Measurements from ENCODE around the gene LAMTOR4.
"Not testable (repeated sequence)": the region's sequence is repeated elsewhere in the genome, so short reads cannot be mapped to it uniquely, and the experiment has no call there.

LAMTOR4 gene

DNA sequence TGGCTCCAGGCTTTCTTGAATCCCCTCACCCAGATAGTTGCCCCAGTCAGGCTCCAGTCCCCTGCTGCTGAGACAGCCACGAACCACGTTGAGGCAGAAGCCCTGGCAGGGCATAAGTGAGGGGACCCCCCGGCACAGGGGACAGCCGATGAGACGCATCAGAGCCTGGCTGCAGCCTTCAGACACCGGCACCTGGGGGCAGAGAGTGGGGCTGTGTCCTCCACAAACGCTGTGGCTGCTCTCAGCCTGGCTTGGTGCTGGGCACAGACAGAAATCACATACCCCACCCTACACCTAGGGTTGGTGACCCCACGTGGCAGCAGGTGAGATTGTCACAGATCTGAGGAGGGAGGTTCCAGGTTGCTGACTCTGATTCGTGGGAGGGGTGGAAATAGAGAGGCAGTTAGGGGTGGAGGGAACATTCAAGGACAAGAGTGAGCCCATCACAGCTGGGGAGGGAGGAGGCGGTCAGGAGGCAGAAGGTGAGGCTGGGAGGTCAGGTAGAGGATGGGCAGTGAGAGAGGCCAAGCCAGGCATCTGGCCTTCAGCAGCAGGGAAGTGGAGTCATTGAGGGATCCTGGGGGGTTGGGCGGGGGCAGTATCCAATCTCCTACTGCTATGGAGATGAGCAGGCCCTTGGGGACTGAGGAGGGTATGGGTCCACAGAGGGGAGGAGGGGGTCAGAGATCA is 25.2 kb downstream of the LAMTOR4 start:
- DNase-seq = no peak

DNA sequence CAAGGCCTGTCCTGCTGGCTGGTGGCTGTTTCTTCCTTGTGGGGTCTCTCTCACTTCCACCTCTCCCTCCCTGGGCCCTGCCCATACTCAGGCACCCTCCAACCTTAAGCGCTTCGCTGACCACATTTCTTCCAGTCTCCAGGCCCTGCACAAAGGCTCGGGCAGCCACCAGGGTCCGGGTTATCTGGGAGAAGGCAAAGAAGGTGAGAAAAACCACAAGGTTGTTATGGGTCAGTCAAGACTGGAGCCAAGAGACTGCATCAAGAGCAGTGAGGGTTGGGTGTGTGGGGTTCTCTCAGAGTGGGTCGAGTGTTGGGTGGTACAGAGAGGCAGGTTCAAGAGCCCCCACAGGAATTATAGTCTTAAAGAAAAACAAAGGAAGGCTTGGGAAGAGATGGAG is 25.9 kb downstream of the LAMTOR4 start:
- no peak for DNase-seq

DNA sequence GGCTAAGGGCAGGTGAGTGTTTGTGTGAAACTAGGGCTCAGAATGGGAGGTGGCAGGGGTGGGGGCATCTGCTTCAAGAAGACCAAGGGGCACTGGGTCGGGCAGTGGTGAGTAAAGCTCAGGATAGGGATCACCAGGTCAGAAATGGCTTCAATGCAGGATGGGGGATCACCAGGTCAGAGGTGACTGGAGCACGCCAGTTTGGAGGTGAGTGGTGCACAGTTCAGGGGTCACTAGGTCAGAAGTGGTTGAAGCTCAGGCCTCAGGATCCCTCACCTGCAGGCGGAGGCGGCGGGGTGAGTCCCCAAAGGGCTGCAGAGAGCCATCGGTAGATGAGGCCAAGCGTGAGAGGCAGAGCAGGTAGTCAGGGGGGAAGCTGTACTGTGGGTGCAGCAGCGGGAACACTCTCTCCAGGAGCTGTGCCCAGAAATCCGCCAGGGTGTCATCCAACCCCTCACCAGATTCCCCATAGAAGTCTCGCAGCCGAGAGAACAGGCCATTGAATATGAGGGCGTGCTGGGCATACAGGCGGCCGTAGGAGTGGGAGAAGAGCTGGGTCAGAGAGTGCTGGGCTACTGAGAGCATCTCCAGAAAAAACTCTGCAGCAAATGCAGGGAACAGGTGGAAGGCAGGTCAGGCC is 26.7 kb downstream of the LAMTOR4 start:
- DNase-seq = no peak

DNA sequence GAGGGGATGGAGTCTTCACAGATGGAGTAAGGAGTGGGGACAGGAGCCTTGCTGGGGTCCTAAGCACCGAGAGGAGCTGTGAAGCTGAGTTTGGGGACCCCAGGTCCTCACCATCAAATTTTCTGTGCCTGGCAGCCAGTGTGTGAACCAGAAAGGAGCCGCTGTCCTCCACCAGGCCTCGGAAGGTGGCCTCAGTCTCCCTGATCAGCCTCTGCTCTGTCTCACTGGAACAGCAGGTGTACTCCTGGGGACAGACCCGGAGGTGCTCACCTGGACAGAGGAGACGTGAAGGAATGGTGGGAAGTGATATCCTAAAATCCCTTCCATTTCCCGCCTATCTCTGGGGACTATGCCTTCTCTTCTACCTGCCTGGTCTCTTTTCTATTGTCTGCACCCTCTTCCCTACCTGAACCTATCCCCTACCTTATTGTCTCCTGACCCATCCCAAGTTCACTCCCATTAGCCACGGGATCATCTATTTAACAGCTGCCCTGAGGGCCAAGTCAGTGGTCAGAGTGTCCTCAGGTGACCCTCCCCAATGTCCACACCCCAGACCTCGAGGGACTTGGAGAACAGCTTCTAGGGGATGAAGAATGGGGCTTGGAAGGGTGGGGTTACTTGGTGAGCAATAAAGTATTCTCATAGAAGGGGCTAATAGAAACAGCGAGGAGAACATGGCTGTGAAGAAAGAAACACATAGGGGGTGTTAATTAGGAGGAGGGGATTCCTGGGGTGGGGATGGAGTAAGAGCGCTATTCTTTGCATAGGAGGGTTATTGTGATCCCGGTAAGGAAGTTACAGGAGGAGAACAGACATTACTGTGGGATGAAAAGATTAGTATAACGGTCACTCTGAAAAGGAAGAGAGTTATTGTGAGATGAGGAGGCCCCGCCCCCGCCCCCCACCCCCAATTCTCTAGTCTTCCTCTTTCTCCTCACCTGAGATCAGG is 27.7 kb downstream of the LAMTOR4 start:
- DNase-seq = no peak

DNA sequence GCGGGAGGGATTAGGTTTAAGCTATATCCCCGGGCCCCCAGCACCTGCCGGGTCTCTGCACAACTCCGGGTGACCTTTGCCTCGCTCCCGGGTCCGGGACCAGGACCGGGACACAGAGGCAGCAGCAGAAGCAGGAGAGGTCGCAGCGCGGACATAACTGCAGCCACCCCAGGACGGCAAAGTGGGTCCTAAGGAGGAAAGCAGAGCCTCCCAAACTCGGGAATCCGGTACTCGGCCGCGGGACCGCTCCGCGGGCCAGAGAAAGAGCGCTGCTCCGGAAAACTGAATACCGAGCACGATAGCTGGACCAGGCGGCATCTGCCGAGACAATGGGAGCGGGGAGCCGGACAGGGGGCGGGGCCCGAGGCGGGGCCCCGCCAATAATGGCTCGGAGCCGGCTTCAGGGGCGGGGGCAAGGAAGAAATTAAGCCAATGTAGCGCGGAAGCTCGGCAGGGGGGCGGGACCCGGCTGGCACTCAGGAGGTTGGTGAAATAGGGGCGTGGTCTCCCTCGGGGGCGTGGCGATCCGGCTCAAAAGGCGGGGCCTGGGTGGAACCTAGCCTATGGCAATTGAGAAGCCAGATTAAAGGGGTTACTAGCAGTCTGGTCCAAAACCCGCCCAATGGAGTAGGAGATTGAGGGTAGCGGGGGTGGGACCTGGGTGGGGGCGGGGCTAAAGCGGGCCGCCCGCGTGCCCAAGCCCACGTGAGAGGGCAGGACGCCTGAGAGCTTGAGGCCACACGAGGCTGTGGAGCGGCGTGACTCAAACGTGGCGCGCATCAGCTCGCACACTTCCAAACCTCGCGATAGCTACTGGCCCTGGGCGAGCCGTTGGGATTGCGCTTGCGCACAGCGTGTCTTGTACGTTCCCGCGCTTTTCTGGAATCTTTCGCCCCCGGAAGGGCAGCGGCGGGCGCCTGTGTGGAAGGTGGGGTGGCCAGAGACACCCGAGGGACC is 28.6 kb downstream of the LAMTOR4 start, which contains the start of the genes GPC2 and STAG3:
Gene GPC2, minus strand, starts transcription at position 337 of the 957 bp plus-strand sequence. Its CDS starts 182 bp downstream, at position 155.
Gene STAG3, plus strand, starts transcription at position 874 of the 957 bp plus-strand sequence. CDS start 2,639 bp downstream, outside the sequence.
- peak; percentile 99 for DNase-seq

DNA sequence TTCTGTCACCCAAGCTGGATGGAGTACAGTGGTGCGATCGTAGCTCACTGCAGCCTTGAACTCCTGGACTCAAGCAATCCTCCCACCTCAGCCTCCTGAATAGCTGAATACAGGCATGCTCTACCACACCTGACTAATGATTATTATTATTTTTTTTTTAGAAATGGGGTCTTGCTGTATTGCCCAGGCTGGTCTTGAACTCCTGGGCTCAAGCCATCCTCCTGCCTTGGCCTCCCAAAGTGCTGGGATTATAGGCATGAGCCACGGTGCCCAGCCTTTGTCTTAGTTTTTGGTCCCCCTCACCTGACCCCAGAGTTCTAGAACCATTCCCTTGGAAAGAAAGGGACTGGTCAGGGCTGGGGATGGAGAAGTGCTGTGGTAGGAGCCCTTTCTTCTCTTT is 31.4 kb downstream of the LAMTOR4 start:
- not testable (repeated sequence) for DNase-seq

DNA sequence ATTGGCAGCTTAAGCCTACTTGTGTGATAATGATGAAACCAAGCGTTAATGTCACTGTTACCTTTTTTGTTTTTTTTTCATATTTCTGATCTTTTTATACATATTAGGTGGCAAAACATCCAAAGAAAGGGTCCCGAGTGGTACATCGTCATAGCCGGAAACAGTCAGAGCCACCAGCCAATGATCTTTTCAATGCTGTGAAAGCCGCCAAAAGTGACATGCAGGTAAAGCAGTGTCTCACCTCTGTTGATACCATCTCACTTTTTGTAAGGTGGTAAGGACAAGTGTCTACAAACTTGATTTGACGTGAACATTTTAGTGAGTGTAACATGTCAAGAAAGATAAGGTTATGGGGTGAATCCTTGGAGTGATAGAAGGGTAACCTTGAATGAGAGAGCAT is 33.9 kb downstream of the LAMTOR4 start:
- DNase-seq = not testable (repeated sequence)

DNA sequence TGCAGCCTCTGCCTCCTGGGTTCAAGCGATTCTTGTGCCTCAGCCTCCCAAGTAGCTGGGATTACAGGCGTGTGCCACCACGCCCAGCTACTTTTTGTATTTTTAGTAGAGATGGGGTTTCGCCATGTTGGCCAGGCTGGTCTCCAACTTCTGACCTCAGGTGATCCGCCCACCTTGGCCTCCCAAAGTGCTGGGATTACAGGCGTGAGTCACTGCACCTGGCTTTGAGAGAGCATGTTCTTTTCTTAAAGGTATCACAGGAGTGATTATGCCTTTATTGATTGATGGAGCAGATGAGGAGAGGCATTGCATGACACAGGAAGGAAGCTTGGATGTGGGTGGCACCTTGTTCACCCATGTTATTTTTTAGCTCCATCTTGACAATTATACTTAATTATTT is 34.4 kb downstream of the LAMTOR4 start:
- DNase-seq = not testable (repeated sequence)

DNA sequence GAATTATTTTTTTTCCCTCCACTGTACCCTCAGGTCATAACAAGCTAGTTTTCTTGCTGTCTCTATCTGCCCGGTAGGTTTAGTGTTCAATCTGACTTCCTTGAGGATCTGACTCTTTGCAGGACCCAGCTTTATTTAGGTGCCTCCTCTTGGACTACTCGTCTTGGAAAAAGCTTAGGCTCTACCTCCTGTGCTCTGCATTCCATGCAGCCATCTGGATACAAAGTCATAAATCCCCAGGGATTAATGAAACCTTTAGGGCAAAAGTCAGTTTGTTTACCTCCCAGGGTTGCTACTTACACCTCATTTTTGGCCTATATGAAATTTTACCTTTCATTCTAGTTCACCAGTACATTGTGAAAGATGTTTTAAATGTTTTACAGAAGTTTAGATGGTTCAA is 37.0 kb downstream of the LAMTOR4 start:
- DNase-seq = no peak

DNA sequence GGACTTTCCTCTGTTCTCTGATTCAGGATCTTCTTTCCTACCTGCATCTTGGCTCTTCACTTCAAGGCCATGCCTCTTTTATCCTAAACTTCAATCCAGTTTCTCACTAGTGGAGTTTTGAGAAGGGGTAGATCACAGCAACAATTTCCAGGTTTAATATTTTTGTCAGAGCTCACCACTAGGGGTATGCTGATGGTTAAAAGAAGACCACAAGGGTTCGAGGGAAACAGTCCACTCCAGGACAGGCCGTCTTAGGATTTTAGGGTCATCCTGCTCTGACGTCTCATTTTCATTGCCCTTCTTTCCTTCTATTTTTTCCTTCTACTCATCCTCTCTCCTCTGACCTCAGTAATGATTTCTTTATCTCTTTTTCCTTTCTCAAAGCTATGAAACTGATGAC is 40.3 kb downstream of the LAMTOR4 start:
- no peak for DNase-seq

DNA sequence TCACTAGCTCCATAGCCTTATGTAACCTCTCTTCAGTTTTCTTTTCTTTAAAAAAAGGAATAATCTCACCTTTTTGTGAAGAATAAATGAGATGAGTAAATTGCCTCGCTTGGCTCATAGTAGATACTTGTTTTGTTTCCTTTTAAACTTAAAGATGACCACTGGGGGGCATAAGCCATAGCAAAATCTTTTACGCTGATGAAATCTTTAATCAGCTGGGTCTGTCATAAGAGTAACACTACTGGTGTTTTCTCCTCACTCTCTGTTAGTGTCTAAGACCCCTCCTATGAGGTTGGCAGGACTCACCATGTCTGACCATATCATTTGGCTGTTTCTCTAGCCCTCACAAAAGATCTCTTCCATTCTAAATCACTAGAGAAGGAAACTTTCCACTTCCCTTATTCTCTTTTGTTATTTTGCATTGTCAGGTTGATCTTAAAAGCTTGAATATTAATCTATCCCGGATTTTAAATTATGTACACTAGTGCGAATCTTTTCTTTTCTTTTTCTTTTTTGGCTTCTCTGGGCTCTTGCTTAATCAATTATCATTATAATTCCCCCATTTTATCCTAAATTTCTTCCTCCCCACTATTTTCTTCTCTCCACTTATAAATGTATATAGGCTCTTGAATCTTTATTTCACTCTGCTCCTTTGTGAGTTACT is 41.5 kb downstream of the LAMTOR4 start:
- DNase-seq = no peak

DNA sequence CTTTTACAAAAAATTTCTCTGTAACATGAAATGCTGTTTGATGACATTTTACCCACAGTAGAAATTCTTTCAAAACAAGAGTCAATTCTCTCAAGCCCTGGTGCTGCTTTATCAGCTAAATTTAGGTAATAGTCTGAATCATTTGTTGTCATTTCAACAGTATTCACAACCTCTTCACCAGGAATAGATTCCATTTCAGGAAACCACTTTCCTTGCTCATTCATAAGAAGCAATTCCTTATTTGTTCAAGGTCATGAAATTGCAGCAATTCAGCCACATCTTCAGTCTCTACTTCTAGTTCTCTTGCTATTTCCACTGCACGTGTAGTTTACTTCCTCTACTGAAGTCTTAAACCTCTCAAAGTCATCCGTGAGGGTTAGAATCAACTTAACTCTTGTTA is 43.1 kb downstream of the LAMTOR4 start:
- DNase-seq = no peak

DNA sequence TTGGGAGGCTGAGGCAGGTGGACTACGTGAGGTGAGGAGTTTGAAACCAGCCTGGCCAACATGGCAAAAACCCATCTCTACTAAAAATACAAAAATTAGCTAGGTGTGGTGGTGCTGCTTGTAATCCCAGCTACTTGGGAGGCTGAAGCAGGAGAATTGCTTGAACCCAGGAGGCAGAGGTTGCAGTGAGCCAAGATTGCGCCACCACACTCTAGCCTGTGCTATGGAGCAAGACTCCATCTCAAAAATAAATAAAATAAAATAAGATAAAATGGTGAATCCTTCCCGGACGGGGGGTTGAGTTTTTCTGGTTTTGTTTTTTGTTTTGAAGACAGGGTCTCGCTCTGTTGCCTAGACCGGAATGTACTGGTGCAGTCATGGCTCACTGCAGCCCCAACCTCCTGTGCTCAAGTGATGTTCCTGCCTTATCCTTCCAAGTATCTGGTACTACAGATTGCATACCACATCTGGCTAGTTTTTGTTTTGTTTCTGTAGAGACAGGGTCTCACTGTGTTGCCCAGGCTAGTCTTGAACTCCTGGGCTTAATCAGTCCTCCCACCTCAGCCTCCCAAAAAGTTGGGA is 43.7 kb downstream of the LAMTOR4 start:
- DNase-seq = not testable (repeated sequence)

DNA sequence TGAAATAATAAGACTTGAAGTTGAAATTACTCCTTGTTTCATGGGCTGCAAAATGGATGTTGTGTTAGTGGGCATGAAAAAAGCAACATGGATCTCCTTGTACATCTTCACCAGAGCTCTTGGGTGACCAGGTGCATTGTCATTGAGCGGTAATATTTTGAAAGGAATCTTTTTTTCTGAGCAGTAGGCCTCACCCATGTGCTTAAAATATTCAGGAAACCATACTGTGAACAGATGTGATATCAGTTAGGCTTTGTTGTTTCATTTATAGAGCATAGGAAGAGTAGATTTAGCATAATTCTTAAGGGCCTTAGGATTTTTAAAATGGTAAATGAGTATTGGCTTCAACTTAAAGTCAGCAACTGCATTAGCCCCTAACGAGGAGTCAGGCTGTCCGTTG is 44.3 kb downstream of the LAMTOR4 start:
- no peak for DNase-seq

DNA sequence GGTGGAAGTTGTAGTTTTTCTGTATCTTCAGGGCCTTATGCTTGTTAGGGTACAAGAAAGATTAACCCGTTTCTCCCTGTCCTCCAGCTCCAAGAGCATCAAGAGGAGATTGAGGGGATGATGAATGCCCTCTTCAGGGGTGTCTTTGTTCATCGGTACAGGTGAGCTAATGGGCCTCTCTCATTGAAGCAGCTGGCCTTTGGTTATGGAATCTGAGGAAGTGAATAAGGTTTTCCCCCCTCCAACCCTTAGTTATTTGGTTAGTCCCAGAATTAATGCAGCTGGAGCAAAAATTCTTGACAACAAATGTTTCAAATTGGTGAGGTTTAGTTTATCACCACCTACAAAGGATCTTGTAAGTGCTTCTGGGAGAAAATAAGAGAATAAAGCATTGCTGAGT is 46.5 kb downstream of the LAMTOR4 start:
- DNase-seq = no peak

DNA sequence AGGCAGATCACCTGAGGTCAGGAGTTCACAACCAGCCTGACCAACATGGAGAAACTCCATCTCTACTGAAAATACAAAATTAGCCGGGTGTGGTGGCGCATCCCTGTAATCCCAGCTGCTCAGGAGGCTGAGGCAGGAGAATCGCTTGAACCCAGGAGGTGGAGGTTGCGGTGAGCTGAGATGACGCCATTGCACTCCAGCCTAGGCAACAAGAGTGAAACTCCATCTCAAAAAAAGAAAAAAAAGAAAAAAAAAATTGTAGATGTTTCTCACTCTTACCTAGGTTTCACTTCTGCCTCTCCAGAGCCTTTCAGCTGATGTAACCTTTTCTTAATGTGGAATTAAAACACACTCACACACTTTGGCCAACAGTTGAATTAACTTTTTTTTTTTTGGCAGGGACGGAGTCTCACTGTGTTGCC is 47.2 kb downstream of the LAMTOR4 start:
- DNase-seq = not testable (repeated sequence)

DNA sequence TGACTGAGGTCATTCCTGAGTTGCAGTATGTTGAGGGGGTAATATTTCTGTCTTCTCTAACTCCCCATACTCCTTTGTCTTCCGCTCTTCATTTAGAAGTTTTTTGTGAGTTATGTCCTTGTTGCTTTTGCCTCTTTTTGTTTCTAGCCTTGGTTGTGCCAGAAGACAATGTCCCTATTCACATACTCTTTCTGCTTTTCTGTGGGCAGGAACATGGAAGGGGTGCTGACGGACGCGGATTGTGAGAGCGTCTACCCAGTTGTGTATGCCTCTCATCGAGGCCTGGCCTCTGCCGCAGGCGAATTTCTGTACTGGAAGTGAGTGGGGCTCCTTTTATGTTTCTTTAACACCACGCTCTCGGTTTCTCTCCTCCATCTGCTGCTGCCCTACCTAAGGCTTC is 49.5 kb downstream of the LAMTOR4 start:
- DNase-seq = no peak

DNA sequence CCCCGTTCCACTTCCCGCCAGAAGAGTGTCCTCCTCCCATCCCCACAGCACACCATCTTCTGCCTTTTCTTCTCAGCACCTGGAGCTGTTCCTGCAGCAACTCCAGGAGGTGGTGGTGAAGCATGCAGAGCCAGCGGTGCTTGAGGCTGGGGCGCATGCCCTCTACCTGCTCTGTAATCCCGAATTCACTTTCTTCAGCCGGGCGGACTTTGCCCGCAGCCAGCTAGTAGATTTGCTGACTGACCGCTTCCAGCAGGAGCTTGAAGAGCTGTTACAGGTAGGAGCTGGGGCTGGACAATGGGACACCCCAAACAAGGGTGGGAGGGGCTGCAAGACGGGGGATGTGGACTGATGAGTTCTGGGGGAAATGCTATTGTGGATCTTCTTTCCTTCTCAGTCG is 52.0 kb downstream of the LAMTOR4 start:
- no peak for DNase-seq

All from activated CD8-positive, alpha-beta memory T cell treated with anti-CD3 and anti-CD28 coated beads for 24 hours (primary cell).